Hematopoietic multipotent progenitor cell treated with erythropoietin and hydrocortisone succinate and interleukin-3 and kit ligand, for 6 days (in vitro differentiated cells): ENCODE results near the gene DAPK2.

Experiments used
- DNase-seq: peaks from one replicate; pipeline ENCODE4 v3.0.0-alpha.2; 2015

The DAPK2 gene

DNA sequence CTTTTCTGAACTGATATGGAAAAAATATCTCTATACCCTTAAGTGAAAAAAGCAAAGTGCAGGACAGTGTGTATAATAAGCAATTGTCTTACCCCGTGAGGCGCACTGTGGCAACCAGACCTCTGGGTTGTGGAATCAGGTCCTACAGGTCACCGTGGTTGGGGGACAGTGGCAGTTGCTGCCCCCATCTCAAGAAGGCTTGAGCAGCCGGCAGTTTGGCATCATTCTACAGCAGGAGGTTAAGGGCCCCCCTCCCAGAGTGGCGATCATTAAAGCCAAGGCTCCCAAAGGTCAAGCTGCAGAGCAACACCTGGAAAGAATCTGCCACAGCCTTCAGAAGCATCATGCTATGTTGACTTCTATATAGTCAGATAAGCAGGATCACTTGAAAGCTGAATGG is 156.5 kb downstream of the DAPK2 start:
- DNase-seq, result no peak

GRCh38 chr15:63888823-63889222 is 157.5 kb downstream of the DAPK2 start:
- no peak for DNase-seq

DNA sequence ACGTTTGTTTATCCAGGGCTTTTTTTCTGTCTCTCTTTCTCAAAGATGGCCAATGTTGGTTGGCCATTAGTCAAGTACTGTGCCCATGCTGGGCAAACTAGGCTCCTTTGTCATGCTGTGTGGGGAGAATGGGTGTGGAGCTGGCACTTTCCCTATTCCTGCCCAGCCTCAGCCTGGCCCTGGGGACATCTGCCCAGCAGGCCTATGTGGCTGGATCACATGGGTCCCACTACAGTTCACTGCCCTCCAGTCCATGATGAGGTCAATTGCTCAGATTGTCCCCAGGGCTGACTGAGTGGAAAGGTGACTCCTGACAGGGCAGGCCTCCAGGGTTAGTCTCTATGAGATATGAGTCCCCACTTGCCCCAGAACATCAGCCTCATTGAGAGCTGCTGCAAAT is 158.1 kb downstream of the DAPK2 start:
- no peak for DNase-seq

- DNase-seq, result no peak
These were observed 158.7 kb downstream of the DAPK2 start for GRCh38 chr15:63887630-63888029.

DNA sequence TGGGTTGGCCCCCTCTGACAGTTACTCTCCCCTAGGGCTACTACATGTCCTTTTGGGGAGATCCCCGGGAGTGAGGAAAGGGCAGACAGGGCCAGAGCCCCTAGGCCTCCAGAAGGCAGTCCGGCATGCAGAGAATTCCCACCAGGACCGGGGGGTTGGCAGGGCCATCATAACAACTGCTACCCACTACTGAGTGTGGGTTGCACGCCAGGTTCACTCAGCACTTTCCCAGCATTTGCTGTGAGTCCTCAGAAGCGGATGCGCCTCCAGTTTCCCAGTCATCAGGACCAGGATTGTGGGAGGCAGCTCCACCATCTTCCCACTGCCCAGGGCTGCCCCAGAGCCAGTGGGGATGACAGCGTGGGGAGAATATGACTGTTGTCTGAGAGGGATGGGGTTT is 161.3 kb downstream of the DAPK2 start:
- no peak for DNase-seq

- no peak for DNase-seq
These were observed 164.9 kb downstream of the DAPK2 start for GRCh38 chr15:63881431-63881830.

- no peak for DNase-seq
These were observed 165.5 kb downstream of the DAPK2 start for GRCh38 chr15:63880744-63881143.

DNA sequence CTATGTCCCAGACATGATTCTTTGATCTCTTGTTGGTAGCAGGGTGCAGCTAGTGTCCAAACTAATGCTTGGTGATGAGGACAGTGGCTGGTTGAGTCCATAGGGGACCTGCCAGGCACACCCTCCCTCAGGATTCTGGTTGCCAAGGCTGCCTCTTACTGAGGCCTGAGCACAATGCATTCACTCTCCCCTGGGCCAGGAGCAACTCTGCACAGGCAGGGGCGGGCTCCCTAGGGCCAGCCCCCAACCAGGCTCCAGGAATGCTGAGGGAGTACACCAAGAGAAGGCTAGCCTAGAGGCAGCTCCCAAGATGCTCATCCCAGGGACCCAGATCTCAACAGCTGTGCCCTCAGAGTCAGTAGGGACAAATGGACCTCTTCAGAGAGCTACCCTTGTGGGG is 166.3 kb downstream of the DAPK2 start:
- DNase-seq, result no peak

DNA sequence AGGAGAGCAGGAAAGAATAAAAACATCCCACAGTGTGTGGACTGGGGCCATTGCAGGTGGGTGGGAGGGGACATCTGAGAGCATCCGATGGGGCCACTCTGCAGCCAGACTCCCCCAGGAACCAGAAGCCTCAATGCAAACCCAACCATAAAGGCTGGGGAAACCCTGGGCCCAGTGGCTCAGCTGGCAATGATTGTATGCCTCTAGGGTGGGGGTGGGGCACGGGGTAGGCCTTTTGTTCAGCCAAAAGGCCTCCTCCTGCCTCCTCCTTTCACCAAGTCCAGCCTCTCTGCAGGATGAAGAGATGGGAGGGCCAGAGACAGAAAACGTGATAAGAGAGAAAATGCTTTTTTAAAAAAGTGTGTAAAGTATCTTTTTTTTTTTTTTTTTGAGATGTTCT is 167.1 kb downstream of the DAPK2 start:
- DNase-seq, result no peak

GRCh38 chr15:63877713-63878271 is 168.5 kb downstream of the DAPK2 start:
- no peak for DNase-seq

- DNase-seq, result no peak
These were observed 170.1 kb downstream of the DAPK2 start for GRCh38 chr15:63876085-63876662.

- no peak for DNase-seq
These were observed 171.7 kb downstream of the DAPK2 start for GRCh38 chr15:63874616-63875015.

GRCh38 chr15:63872759-63873510 is 173.3 kb downstream of the DAPK2 start:
- no peak for DNase-seq

DNA sequence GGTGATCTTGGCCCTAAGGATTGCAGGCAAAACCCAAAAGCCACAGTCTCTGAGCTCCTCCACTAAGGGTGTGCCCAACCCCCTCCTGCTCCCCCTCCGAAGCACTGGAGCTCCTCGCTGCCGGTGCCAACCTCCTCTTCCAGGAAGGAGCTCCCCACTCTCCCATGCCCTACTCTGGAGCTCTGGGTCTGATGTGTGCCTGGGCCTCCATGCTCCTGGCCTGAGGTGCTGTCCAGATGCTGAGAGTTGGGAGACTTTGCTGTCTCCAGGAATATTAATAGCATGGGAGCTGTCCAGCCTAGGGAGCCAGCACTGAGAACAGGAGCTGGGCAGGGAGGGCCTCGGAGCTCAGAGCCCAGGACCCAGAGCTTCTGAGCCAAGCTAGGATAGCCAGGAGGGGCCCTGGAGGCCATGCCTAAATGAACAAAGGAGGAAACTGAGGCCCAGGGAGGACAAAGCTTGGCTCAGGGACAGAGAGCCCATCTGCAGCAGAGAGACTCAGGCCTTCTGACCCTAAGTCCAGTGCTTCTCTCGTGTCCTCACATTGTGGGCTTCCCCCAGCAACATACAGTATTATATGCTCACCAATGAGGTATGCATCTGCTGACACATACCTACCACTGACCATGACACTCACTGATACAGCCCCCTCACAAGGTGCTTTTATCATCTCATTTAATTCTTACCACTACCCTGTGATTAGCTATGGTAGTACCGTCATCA is 175.6 kb downstream of the DAPK2 start:
- DNase-seq, result peak; percentile 67

DNA sequence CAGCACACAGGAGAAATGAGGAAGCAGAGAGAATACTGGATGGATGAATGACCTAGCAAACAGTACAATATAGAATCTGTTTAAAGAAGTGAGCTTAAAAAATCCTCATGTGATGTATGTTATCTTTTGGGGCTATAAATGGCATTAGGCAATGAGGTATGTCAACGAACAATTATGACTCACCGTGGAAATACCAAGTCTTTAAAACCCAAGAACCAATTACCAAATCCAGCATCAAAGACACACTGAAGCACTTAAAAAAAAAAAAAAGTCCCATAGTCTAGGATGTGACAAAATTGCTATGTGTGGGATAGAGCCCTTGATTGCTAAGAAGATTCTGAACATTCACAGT is 176.3 kb downstream of the DAPK2 start:
- peak; percentile 43 for DNase-seq

- DNase-seq, result no peak
These were observed 176.8 kb downstream of the DAPK2 start for GRCh38 chr15:63869371-63870042.

DNA sequence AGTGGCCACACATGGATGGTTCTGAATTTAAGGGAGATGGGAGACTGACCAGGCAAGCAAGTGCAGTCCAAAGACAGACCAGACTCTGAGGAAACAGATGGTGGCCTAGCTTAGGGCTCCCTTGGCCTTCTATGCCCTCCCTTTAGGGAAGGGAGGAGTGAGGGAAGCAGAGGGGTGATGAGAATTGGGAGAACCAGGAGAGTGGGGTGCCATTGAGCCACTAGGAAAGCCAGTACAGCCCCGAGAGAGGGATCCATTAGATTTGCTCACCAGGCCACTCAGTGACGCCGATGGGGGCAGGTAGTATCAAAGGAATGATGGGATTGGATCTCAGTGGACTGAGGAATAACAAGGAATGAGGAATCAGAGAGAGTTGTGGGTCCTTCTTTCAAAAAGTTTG is 182.1 kb downstream of the DAPK2 start:
- DNase-seq, result no peak

GRCh38 chr15:63861946-63862517 is 184.3 kb downstream of the DAPK2 start:
- DNase-seq, result no peak

DNA sequence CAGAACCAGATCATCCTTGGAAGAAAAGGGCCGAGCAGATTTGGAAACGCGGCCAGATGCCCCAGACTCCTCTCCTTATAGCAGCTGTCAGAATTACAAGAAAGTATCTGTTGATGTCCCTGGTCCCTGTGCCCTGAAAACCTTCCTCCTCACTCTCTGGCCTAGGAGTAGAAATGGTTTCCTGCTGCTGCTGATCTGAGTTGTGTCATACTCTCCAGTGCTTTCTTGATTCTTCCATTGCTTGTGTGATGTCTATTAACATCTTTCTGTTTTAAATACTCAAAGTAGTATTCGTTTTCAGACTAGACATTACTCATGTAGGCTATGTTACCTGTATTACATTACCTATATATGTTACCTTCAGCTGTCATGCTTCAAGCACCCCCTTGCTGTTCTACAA is 185.7 kb downstream of the DAPK2 start:
- no peak for DNase-seq

GRCh38 chr15:63860155-63860554 is 186.1 kb downstream of the DAPK2 start:
- DNase-seq, result peak; percentile 70

- DNase-seq, result no peak
These were observed 187.4 kb downstream of the DAPK2 start for GRCh38 chr15:63858881-63859280.

DNA sequence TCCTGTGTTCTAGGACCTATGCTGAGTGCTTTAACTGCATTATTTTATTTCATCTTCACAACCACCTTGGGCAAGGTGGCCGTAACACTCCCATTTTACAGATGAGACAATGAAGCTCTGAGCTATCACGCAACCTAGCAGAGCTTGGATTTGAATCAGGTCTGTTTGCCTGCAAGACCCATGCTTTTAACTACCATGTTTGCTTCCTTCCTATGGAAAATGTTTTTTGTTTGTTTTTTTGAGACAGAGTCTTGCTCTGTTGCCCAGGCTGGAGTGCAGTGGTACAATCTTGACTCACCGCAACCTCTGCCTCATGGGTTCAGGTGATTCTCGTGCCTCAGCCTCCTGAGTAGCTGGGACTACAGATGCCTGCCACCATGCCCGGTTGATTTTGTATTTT is 187.8 kb downstream of the DAPK2 start:
- no peak for DNase-seq

DNA sequence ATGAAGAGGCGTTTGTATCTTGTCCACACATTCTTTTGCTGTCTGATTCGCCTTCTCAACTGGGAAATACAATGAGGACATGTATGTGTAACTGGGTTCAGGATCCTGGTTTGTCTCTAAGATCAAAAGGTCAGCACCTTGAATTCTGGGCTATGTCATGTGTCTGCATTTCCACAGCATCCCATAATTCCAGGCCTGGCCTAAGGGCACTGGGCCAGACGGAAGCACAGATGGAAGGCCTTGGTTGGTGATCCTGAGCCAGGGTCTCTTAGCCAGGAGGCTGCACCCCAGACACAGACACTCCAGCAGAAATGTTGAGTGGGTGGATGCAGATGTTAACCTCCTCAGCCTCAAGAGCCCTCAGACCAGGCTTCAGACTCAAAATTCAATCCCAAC is 188.8 kb downstream of the DAPK2 start:
- DNase-seq, result no peak
